ENCODE data around the gene MRGPRD.

MRGPRD gene

GRCh38 chr11:69005183-69005630 lies 24.4 kb upstream of the MRGPRD start:
- Histone ChIP-seq H3K36me3 (ENCODE audit: control insufficient read depth, insufficient read depth, low read length) (peaks cover 4% of the 10 kb centered on the region; the same call in 1 of the 2 replicates), H3K9me3 (ENCODE audit: control insufficient read depth, insufficient read depth, low read length) (no peaks in the 10 kb centered on the region), H3K27ac (ENCODE audit: low read length) (no peak overlapping the region), H3K4me3 (ENCODE audit: low read length) (no peak overlapping the region), H3K4me1 (ENCODE audit: control insufficient read depth, insufficient read depth, low read length) (no peaks in the 10 kb centered on the region), H3K27me3 (ENCODE audit: control insufficient read depth, insufficient read depth, low read length) (no peaks in the 10 kb centered on the region)
- DNase-seq (ENCODE audit: low read depth, low spot score) = no peak
- no CpG with 5 or more reads among the region's 27 CpGs for WGBS (ENCODE audit: insufficient coverage, insufficient read length)

- no peaks in the 10 kb centered on the region for H3K9me3 ChIP-seq (ENCODE audit: control insufficient read depth, insufficient read depth, low read length)
- H3K27ac ChIP-seq (ENCODE audit: low read length) = no peak overlapping the region
- H3K4me3 ChIP-seq (ENCODE audit: low read length) = no peak overlapping the region
- no CpG with 5 or more reads among the region's 13 CpGs for WGBS (ENCODE audit: insufficient coverage, insufficient read length)
- H3K4me1 ChIP-seq (ENCODE audit: control insufficient read depth, insufficient read depth, low read length) = no peaks in the 10 kb centered on the region
- no peaks in the 10 kb centered on the region for H3K27me3 ChIP-seq (ENCODE audit: control insufficient read depth, insufficient read depth, low read length)
- no peak for DNase-seq (ENCODE audit: low read depth, low spot score)
- H3K36me3 ChIP-seq (ENCODE audit: control insufficient read depth, insufficient read depth, low read length) = peaks cover 4% of the 10 kb centered on the region; the same call in 1 of the 2 replicates
Measured at GRCh38 chr11:69004411-69005182, 23.8 kb upstream of the MRGPRD start.

DNA sequence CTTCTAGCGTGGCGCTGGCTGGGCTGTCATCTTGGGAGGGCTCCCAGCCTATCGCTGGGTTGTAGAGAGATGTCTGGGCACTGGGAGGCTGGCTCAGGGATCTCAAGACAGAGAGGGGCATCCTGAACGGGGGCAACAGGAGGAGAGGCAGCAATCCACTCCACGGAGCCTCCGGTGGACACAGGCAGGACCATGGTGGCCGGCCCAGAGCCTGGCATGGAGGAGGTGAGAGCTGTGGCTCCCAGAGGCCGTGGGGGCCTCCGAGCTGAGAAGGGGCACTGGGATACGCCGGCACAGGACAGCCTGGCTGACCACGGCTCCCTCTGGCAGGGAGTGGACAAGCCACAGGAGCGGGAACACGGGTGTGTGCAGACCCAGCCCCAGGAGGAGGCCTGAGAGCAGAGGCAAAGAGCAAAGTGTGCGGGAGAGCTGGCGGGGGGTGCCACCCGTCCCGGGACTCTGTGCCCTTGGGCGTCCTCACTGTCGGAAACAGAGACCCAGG lies 23.1 kb upstream of the MRGPRD start:
- peaks cover 4% of the 10 kb centered on the region; the same call in 1 of the 2 replicates for H3K36me3 ChIP-seq (ENCODE audit: control insufficient read depth, insufficient read depth, low read length)
- no peaks in the 10 kb centered on the region for H3K9me3 ChIP-seq (ENCODE audit: control insufficient read depth, insufficient read depth, low read length)
- WGBS (ENCODE audit: insufficient coverage, insufficient read length) = no CpG with 5 or more reads among the region's 20 CpGs
- no peaks in the 10 kb centered on the region for H3K27me3 ChIP-seq (ENCODE audit: control insufficient read depth, insufficient read depth, low read length)
- no peak for DNase-seq (ENCODE audit: low read depth, low spot score)
- H3K4me3 ChIP-seq (ENCODE audit: low read length) = no peak overlapping the region
- no peak overlapping the region for H3K27ac ChIP-seq (ENCODE audit: low read length)
- no peaks in the 10 kb centered on the region for H3K4me1 ChIP-seq (ENCODE audit: control insufficient read depth, insufficient read depth, low read length)

DNA sequence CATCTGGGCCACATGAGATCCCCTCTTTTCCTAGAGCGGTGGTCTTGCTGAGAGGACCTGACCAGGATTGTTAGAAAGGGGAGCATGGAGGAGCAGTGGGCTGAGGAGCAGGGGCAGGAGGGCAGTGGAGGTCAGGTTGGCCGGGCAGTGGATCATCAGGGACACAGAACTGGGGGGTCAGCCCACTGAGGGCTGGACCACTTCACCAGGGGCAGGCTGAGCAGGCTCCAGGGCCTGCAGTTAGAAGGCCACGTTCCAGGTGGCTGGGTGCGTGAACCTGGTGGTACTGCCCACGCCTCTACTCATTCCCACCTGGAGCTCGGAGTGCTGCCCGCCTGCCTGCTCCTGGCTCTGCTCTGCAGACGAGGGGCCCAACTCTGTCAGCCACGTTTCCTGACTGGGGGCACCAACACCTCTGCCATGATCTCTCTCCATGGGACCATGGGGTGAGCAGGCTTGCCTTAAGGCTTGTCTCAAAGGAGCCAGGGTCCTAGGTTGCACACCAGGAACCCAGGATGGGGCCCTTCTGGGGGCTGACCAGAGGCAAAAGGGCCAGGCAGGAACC lies 22.6 kb upstream of the MRGPRD start:
- H3K27me3 ChIP-seq (ENCODE audit: control insufficient read depth, insufficient read depth, low read length) = no peaks in the 10 kb centered on the region
- WGBS (ENCODE audit: insufficient coverage, insufficient read length) = no CpG with 5 or more reads among the region's 9 CpGs
- H3K4me3 ChIP-seq (ENCODE audit: low read length) = no peak overlapping the region
- peaks cover 4% of the 10 kb centered on the region; the same call in 1 of the 2 replicates for H3K36me3 ChIP-seq (ENCODE audit: control insufficient read depth, insufficient read depth, low read length)
- no peaks in the 10 kb centered on the region for H3K9me3 ChIP-seq (ENCODE audit: control insufficient read depth, insufficient read depth, low read length)
- H3K27ac ChIP-seq (ENCODE audit: low read length) = no peak overlapping the region
- DNase-seq (ENCODE audit: low read depth, low spot score) = no peak
- peaks cover 2% of the 10 kb centered on the region; the same call in 1 of the 2 replicates for H3K4me1 ChIP-seq (ENCODE audit: control insufficient read depth, insufficient read depth, low read length)

DNA sequence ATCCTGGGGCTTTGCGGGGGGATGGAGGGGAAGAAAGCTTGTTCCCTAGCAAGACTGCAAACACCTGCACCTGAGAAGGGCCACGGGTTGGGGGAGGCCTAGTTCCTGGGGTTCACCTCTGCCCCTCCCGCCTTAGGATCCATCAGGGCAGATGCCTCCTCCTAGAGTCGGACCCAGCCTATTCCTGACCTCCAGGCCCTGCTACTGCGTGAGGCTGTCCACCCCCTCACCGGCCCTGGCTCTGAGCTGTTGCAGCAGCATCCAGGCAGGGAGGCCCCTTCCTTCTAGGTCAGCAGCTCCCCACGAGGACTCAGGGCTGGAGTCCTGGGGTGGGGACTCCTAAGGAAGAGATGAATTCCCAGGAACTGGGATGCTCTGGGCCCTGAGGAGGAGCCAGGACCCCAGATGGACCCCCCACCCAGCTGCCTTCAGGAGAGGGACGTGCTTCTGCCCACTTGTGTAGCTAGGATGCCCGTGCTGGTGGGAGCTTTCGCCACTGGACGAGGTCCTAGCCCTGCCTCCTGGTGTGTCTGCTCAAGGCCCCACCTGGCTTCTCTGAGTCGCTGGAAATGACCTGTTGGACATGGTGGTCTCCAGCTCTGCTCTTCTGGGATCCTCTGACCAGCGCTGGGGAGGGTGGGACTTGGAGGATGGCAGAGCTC lies 21.9 kb upstream of the MRGPRD start:
- Histone ChIP-seq H3K27me3 (ENCODE audit: control insufficient read depth, insufficient read depth, low read length) (no peaks in the 10 kb centered on the region), H3K36me3 (ENCODE audit: control insufficient read depth, insufficient read depth, low read length) (peaks cover 4% of the 10 kb centered on the region; the same call in 1 of the 2 replicates), H3K4me1 (ENCODE audit: control insufficient read depth, insufficient read depth, low read length) (peaks cover 5% of the 10 kb centered on the region; the same call in 1 of the 2 replicates), H3K27ac (ENCODE audit: low read length) (no peak overlapping the region), H3K4me3 (ENCODE audit: low read length) (no peak overlapping the region), H3K9me3 (ENCODE audit: control insufficient read depth, insufficient read depth, low read length) (no peaks in the 10 kb centered on the region)
- DNase-seq (ENCODE audit: low read depth, low spot score) = no peak
- WGBS (ENCODE audit: insufficient coverage, insufficient read length) = no CpG with 5 or more reads among the region's 13 CpGs

GRCh38 chr11:69002110-69002569 lies 21.4 kb upstream of the MRGPRD start:
- peaks cover 4% of the 10 kb centered on the region; the same call in 1 of the 2 replicates for H3K36me3 ChIP-seq (ENCODE audit: control insufficient read depth, insufficient read depth, low read length)
- no peak overlapping the region for H3K27ac ChIP-seq (ENCODE audit: low read length)
- no CpG with 5 or more reads among the region's 6 CpGs for WGBS (ENCODE audit: insufficient coverage, insufficient read length)
- peaks cover 5% of the 10 kb centered on the region; the same call in 1 of the 2 replicates for H3K4me1 ChIP-seq (ENCODE audit: control insufficient read depth, insufficient read depth, low read length)
- H3K27me3 ChIP-seq (ENCODE audit: control insufficient read depth, insufficient read depth, low read length) = no peaks in the 10 kb centered on the region
- H3K4me3 ChIP-seq (ENCODE audit: low read length) = no peak overlapping the region
- H3K9me3 ChIP-seq (ENCODE audit: control insufficient read depth, insufficient read depth, low read length) = no peaks in the 10 kb centered on the region
- DNase-seq (ENCODE audit: low read depth, low spot score) = no peak

DNA sequence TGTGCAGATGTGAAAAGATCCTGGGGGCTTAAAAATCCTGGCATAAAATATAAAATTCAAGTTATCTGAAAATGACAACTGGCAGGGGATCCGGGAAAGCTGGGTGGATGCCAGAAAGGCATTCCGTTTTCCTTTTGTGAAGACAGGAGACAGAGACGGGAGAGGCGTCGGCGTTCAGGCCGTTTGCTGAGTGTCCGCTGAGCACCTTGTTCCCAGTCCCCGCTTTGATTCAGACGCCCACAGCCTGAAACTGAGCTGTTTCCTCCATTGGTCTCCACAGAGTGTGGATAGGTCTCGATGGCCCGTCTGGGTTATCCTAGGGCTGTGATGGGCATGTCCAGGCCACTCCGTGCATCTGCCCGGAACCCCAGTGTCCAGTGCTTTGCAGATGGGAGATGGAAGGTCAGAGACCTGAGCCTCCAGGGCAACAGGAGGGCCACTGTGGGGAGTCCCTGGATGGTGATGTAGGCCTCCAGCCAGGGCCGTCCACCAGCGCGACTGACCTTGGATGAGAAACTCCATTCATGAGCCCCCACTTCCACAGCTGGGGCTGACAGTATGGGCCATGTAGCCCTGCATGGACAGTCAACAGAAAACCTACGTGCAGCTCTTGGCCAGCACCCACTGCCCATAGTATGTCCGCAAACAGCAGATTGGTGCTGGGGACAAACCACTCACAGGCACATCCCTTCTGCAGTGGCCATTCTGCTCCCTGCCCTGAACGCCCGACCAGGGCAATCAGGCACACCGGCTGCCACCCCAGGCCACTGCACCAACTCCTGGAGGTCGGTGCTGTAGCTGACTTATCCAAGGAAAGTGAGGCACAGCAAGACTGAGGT lies 20.7 kb upstream of the MRGPRD start:
- no peaks in the 10 kb centered on the region for H3K9me3 ChIP-seq (ENCODE audit: control insufficient read depth, insufficient read depth, low read length)
- H3K36me3 ChIP-seq (ENCODE audit: control insufficient read depth, insufficient read depth, low read length) = peaks cover 4% of the 10 kb centered on the region; the same call in 1 of the 2 replicates
- DNase-seq (ENCODE audit: low read depth, low spot score) = no peak
- H3K27me3 ChIP-seq (ENCODE audit: control insufficient read depth, insufficient read depth, low read length) = no peaks in the 10 kb centered on the region
- H3K27ac ChIP-seq (ENCODE audit: low read length) = no peak overlapping the region
- peaks cover 5% of the 10 kb centered on the region; the same call in 1 of the 2 replicates for H3K4me1 ChIP-seq (ENCODE audit: control insufficient read depth, insufficient read depth, low read length)
- H3K4me3 ChIP-seq (ENCODE audit: low read length) = no peak overlapping the region
- no CpG with 5 or more reads among the region's 23 CpGs for WGBS (ENCODE audit: insufficient coverage, insufficient read length)

DNA sequence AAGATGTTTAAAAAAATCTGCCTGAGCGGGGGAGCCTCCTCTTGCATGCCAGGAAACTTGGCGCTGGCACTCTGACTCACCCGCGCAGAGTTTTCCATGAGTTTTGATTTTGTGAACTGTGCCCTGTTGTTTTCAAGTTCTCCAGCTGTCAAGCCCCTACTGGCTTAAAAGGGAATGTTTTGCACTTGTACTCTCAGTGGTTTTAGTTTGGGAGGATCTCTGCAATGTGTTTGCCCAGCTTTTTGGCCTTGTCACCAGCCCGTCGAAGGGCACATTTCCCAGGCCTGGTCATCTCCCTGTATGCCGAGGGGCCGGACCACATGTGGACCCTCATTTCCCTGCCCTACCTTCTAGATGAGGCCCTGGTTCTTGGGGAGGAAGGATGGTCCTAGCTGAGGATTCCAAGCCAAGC lies 20.1 kb upstream of the MRGPRD start:
- H3K27me3 ChIP-seq (ENCODE audit: control insufficient read depth, insufficient read depth, low read length) = no peaks in the 10 kb centered on the region
- WGBS (ENCODE audit: insufficient coverage, insufficient read length) = no CpG with 5 or more reads among the region's 8 CpGs

DNA sequence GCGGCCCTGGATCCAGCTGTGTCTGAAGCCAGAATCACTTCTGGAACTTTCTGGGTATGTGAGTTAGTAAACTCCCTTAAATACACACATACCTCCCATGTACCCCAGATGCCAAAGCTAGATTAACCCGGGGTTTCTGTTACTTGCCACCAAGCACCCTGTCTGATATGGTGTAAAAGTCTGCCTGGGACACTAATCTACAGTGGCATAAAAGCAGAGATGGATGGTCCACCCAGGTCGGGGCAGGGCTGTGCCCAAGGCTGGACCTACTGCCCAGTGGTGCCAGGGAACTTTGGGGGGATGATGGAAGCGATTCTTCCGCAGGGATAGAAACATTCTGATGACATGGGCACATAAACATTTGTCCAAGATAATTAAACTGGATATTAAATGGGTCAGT lies 19.6 kb upstream of the MRGPRD start:
- no peaks in the 10 kb centered on the region for H3K9me3 ChIP-seq (ENCODE audit: control insufficient read depth, insufficient read depth, low read length)
- H3K4me1 ChIP-seq (ENCODE audit: control insufficient read depth, insufficient read depth, low read length) = peaks cover 5% of the 10 kb centered on the region; the same call in 1 of the 2 replicates
- WGBS (ENCODE audit: insufficient coverage, insufficient read length) = no CpG with 5 or more reads among the region's 5 CpGs
- H3K36me3 ChIP-seq (ENCODE audit: control insufficient read depth, insufficient read depth, low read length) = 0 out of 2 replicates have a peak, but pooled peaks cover under 1% of the 10 kb centered on the region
- no peaks in the 10 kb centered on the region for H3K27me3 ChIP-seq (ENCODE audit: control insufficient read depth, insufficient read depth, low read length)
- DNase-seq (ENCODE audit: low read depth, low spot score) = no peak
- no peak overlapping the region for H3K4me3 ChIP-seq (ENCODE audit: low read length)
- no peak overlapping the region for H3K27ac ChIP-seq (ENCODE audit: low read length)

More for the DNA sequence above, 20.1 kb upstream of the MRGPRD start:
- Histone ChIP-seq H3K4me3 (ENCODE audit: low read length) (no peak overlapping the region), H3K36me3 (ENCODE audit: control insufficient read depth, insufficient read depth, low read length) (peaks cover 4% of the 10 kb centered on the region; the same call in 1 of the 2 replicates), H3K27ac (ENCODE audit: low read length) (no peak overlapping the region), H3K4me1 (ENCODE audit: control insufficient read depth, insufficient read depth, low read length) (peaks cover 5% of the 10 kb centered on the region; the same call in 1 of the 2 replicates), H3K9me3 (ENCODE audit: control insufficient read depth, insufficient read depth, low read length) (no peaks in the 10 kb centered on the region)
- DNase-seq (ENCODE audit: low read depth, low spot score) = no peak

All from iPS DF 6.9 (cell line).